K562 (cell line): ENCODE data around the gene UBE2V1. TPM values are rescaled to one million over a fixed set of nuclear protein-coding genes. Genes with fewer than 3 reads are reported as not detected.
A peak's percentile ranks its signal among the peaks of the same experiment; 100 is the strongest.

Experiments
- ATAC-seq: fragments of 200-7000 bp; cut with Tn5 transposase; 3 replicates; pipeline ENCODE4 v1.9.1; 2020; ENCODE audit warnings: moderate library complexity
- BruUV-seq: library from RNA; stranded (reverse); fragments of 400-500 nt; replicated peaks from 2 replicates; lab custom pipeline; 2021; lab: Mats Ljungman, UMichigan
- CTCF ChIA-PET: fragments of 300-600 bp; formaldehyde crosslinking; extraction: SDS; loops from one replicate; lab custom pipeline; 2021; ENCODE audit warnings: low intra/inter-chr PET ratio; lab: Yijun Ruan, JAX
- POLR2A ChIA-PET: fragments of 300-600, 350-650 bp; sonication (Branson Sonifier 250); formaldehyde crosslinking; extraction: SDS; loops from one replicate; lab custom pipeline; 2021; ENCODE audit warnings: antibody characterized with exemption, inconsistent platforms; lab: Yijun Ruan, JAX
- DNase-seq, 4 experiments: peaks; one replicate each; pipeline versions ENCODE4 v3.0.0 to v3.0.0-alpha.2; 2011 to 2018; ENCODE audit warnings: low spot score in 3 of 4, mixed read lengths in 3 of 4; ENCODE audit errors: extremely low read depth in 1 of 4
- FAIRE-seq: peaks from 2 replicates; lab custom pipeline; 2011; peaks lifted over from hg19 to GRCh38; lab: Jason Lieb, UNC
- H2AFZ ChIP-seq: 2 replicates; pipeline ENCODE4 v1.6.0; 2011; ENCODE audit warnings: low read depth, low read length, control low read depth, inconsistent platforms
- H3K27ac ChIP-seq: fragments of 200-600 bp; 3 replicates; pipeline ENCODE4 v1.8.0; 2011; ENCODE audit warnings: low read depth, mild to moderate bottlenecking, control low read depth, inconsistent platforms, low read length, moderate library complexity, mixed read lengths; ENCODE audit errors: extremely low read depth
- H3K27me3 ChIP-seq, 2 experiments: fragments of 300-600 bp in 1 of 2; 2 replicates in 1 of 2; 3 replicates in 1 of 2; pipeline versions ENCODE4 v1.6.0 to v1.8.0; 2011; ENCODE audit warnings: inconsistent platforms in 2 of 2, low read length in 2 of 2, mild to moderate bottlenecking in 1 of 2, mixed read lengths in 1 of 2, moderate library complexity in 1 of 2; ENCODE audit not compliant: control insufficient read depth in 2 of 2, insufficient read depth in 2 of 2
- H3K36me3 ChIP-seq: fragments of 300-600 bp; 3 replicates; pipeline ENCODE4 v1.8.0; 2011; ENCODE audit warnings: mild to moderate bottlenecking, low read length, inconsistent platforms; ENCODE audit not compliant: control insufficient read depth, insufficient read depth
- H3K4me1 ChIP-seq, 2 experiments: fragments of 200-600 bp in 1 of 2; replicated peaks in 1 of 2; 2 replicates in 1 of 2; 3 replicates in 1 of 2; pipeline versions ENCODE4 v1.5.1 to v1.8.0; 2011; ENCODE audit warnings: inconsistent platforms in 2 of 2, low read length in 2 of 2, mild to moderate bottlenecking in 1 of 2, mixed read lengths in 1 of 2, moderate library complexity in 1 of 2; ENCODE audit not compliant: control insufficient read depth in 2 of 2, insufficient read depth in 2 of 2
- H3K4me2 ChIP-seq: 2 replicates; pipeline ENCODE4 v1.6.1; 2011; ENCODE audit warnings: low read length, control low read depth, inconsistent platforms, mixed read lengths; ENCODE audit not compliant: insufficient read depth
- H3K4me3 ChIP-seq: fragments of 200-600 bp; sonication (generic), shearing (Covaris generic); 2 replicates; pipeline ENCODE4 v1.5.1; 2016; ENCODE audit warnings: control low read depth, inconsistent platforms
- H3K79me2 ChIP-seq: fragments of 200-600 bp; 3 replicates; pipeline ENCODE4 v1.8.0; 2011; ENCODE audit warnings: low read length, inconsistent platforms; ENCODE audit not compliant: control insufficient read depth, insufficient read depth
- H3K9ac ChIP-seq, 2 experiments: 2 replicates each; pipeline versions ENCODE4 v1.6.0 to v1.6.1; 2011; ENCODE audit warnings: low read depth in 2 of 2, low read length in 2 of 2, control low read depth in 1 of 2, inconsistent platforms in 1 of 2, mild to moderate bottlenecking in 1 of 2, mixed read lengths in 1 of 2; ENCODE audit not compliant: insufficient read depth in 1 of 2
- H3K9me1 ChIP-seq: one replicate; pipeline ENCODE4 v1.6.0; 2011; ENCODE audit warnings: inconsistent platforms, mild to moderate bottlenecking, low read length, moderate library complexity; ENCODE audit not compliant: control insufficient read depth, insufficient read depth
- H3K9me3 ChIP-seq: replicated peaks from 2 replicates; pipeline ENCODE4 v1.5.1; 2011; ENCODE audit warnings: low read depth, low read length, inconsistent platforms; ENCODE audit not compliant: control insufficient read depth, insufficient read depth
- H4K20me1 ChIP-seq: replicated peaks from 2 replicates; pipeline ENCODE4 v1.6.1; 2011; ENCODE audit warnings: low read length, inconsistent platforms, mixed read lengths; ENCODE audit not compliant: control insufficient read depth, insufficient read depth
- C11orf30 ChIP-seq: fragments of 450-650 bp; IDR thresholded peaks from 2 replicates; pipeline ENCODE4 v1.6.1; 2016; ENCODE audit warnings: low read depth, mild to moderate bottlenecking
- NCOA2 ChIP-seq, 2 experiments: fragments of 450-650 bp; IDR thresholded peaks; 2 replicates each; pipeline ENCODE4 v1.6.1; 2018; ENCODE audit warnings: mild to moderate bottlenecking in 2 of 2, moderate library complexity in 1 of 2; ENCODE audit not compliant: partially characterized antibody in 2 of 2
- REST ChIP-seq, 2 experiments: fragments of 450-650 bp; formaldehyde crosslinking in 1 of 2; IDR thresholded peaks; 2 replicates each; pipeline versions ENCODE4 v1.4.0 to v1.6.1; 2014 to 2020; ENCODE audit warnings: mild to moderate bottlenecking in 2 of 2, borderline replicate concordance in 1 of 2, low read depth in 1 of 2
- ZBTB1 ChIP-seq: sonication (generic); formaldehyde crosslinking; IDR thresholded peaks from 2 replicates; pipeline ENCODE4 v1.8.1; 2023; ENCODE audit warnings: missing genetic modification reagents, low read depth, mild to moderate bottlenecking, borderline replicate concordance
- ZNF316 ChIP-seq: fragments of 450-650 bp; IDR thresholded peaks from 2 replicates; pipeline ENCODE4 v1.6.1; 2016
- WGBS: fragments of 100-300 bp; shearing (Covaris generic); methylation state at CpG from one replicate; pipeline ENCODE4 v1.1.6; 2016; ENCODE audit warnings: low coverage, mixed read lengths; ENCODE audit not compliant: insufficient coverage; ENCODE audit errors: missing lambda C conversion rate; 5-methylcytosine and 5-hydroxymethylcytosine counted together
- in situ Hi-C: fragments of 300-500 bp; cut with MboI; formaldehyde crosslinking; loops from 4 replicates; pipeline ENCODE4 v1.15.0; 2018; ENCODE audit warnings: inconsistent platforms, mixed read lengths
- intact Hi-C: fragments of 100-400 bp; cut with micrococcal nuclease; formaldehyde crosslinking; loops from 2 replicates; pipeline ENCODE4 v1.14.2; 2022
- polyA plus RNA-seq, 8 experiments: library from polyadenylated mRNA; depleted of rRNA in 4 of 8; stranded (reverse) in 5 of 8; unstranded in 3 of 8; fragments of >200 nt; fragmentation: Nextera tagmentation in 2 of 8; fragmentation: Illumina TruSeq in 1 of 8; extraction: Ambion mirVana in 2 of 8; extraction: Trizol in 1 of 8; gene quantifications; 2 replicates each; pipeline versions ENCODE4 v1.2.1 to v1.2.3, GENCODE V29; 2011 to 2014; ENCODE audit warnings: inconsistent platforms in 1 of 8, missing spikeins in 1 of 8
- total RNA-seq, 7 experiments: library from RNA; depleted of rRNA in 6 of 7; stranded (reverse); fragments of >200 nt in 6 of 7; fragmentation: Illumina TruSeq in 2 of 7; extraction: Trizol in 2 of 7; gene quantifications; 2 replicates each; pipeline versions ENCODE4 v1.2.1 to v1.2.3, GENCODE V29; 2011 to 2021; ENCODE audit warnings: low replicate concordance in 1 of 7

UBE2V1 gene
- total and polyA plus RNA-seq, 9 of the 15 experiments (the other 6 are each of a cell fraction or from before 2014, with no cell fraction given), result 93.0 to 357 (median 119) TPM

DNA sequence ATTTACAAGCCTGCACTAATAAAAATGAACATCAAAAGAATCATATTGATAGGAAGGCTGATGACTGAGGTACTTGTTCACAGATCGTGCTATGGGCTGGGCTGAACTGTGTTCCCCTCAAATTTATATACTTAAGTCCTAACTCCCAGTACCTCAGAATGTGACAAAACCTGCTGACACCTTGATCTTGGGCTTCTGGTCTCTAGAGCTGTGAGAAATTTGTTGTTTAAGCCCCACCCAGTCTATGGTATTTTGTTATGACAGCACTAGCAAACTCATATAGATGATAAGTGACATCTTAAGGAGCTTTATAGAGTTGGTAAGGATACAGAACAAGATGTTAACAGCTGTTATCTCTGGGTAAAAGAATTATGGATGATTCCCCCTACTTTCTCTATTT, 13.8 kb downstream of the UBE2V1 start:
- TF ChIP-seq NCOA2 (IDR thresholded peaks at IDR 0.05; ENCODE audit: partially characterized antibody in 2 of 2) (no peak), ZNF316 (0 out of 2 replicates have a peak, but pooled peaks have one; percentile 8), C11orf30 (0 out of 2 replicates have a peak, but pooled peaks have one; percentile 10), REST (IDR thresholded peaks at IDR 0.05; ENCODE audit: borderline replicate concordance) (no peak), REST (CRISPR knock-in tag; IDR thresholded peaks at IDR 0.05; ENCODE audit: low read depth) (no peak), ZBTB1 (CRISPR knock-in tag) (no peak)
- Histone ChIP-seq H3K4me2 (peak overlapping the region; percentile 35; the same call in 1 of the 2 replicates), H3K4me1 (peaks cover 21 to 57% of the 10 kb centered on the region in 2 experiments), H2AFZ (no peak overlapping the region), H3K79me2 (peaks cover 97% of the 10 kb centered on the region), H4K20me1 (peaks cover 31% of the 10 kb centered on the region), H3K36me3 (peaks cover 52% of the 10 kb centered on the region), H3K9me1 (peaks cover 7% of the 10 kb centered on the region), H3K4me3 (no peak overlapping the region), H3K9ac (no peak overlapping the region), H3K27me3 (no peaks in the 10 kb centered on the region), H3K9me3 (no peaks in the 10 kb centered on the region), H3K27ac (no peak overlapping the region)
- intact Hi-C loops (no loop called here), in situ Hi-C loops (no loop called here)
- ChIA-PET POLR2A (interaction anchor here (0.6 to 5.3 kb wide), 8 partner anchors 8 to 183 kb away, joined by 3 to 51 read pairs (median 4); partner anchors contain the start of genes SNAI1, SPATA2 and UBE2V1), CTCF (no interaction called here)
- peak; percentile 25 for ATAC-seq
- no TSS peak for BruUV-seq
- FAIRE-seq, result no peak
- 40% methylated on average over 1 of the region's 1 CpG for WGBS
- DNase-seq, result no peak
